ENCODE results near the gene DUSP22.
"Not testable (repeated sequence)": the region's sequence is repeated elsewhere in the genome, so short reads cannot be mapped to it uniquely, and the experiment has no call there.

DUSP22 gene

GRCh38 chr6:280775-281468 lies 11.4 kb upstream of the DUSP22 start:
- DNase-seq, result no peak

GRCh38 chr6:281469-282103 lies 10.7 kb upstream of the DUSP22 start:
- DNase-seq, result no peak

- no peak for DNase-seq
These were observed 10.0 kb upstream of the DUSP22 start for GRCh38 chr6:282177-282866.

GRCh38 chr6:282867-283416 lies 9.3 kb upstream of the DUSP22 start:
- DNase-seq, result no peak

GRCh38 chr6:284486-284885 lies 7.8 kb upstream of the DUSP22 start:
- DNase-seq, result no peak

GRCh38 chr6:285030-285771 lies 7.1 kb upstream of the DUSP22 start:
- DNase-seq, result no peak

- DNase-seq, result not testable (repeated sequence)
These were observed 6.4 kb upstream of the DUSP22 start for GRCh38 chr6:285902-286301.

- DNase-seq, result no peak
These were observed 5.4 kb upstream of the DUSP22 start for GRCh38 chr6:286681-287488.

- DNase-seq, result no peak
These were observed 4.8 kb upstream of the DUSP22 start for GRCh38 chr6:287489-287860.

- DNase-seq, result no peak
These were observed 3.4 kb upstream of the DUSP22 start for GRCh38 chr6:288866-289265.

GRCh38 chr6:290111-290922 lies 2.0 kb upstream of the DUSP22 start:
- DNase-seq, result no peak

- DNase-seq, result peak; percentile 13
These were observed 1.0 kb upstream of the DUSP22 start for GRCh38 chr6:291204-291696.

- DNase-seq, result peak; percentile 33
These were observed 362 bp downstream of the DUSP22 start for GRCh38 chr6:292506-293192.

GRCh38 chr6:293193-294174 lies 1.2 kb downstream of the DUSP22 start:
- peak; percentile 5 for DNase-seq

GRCh38 chr6:294656-295565 lies 2.6 kb downstream of the DUSP22 start:
- DNase-seq, result no peak

- no peak for DNase-seq
These were observed 4.2 kb downstream of the DUSP22 start for GRCh38 chr6:296151-297122.

Measured in HCEC 1CT (cell line).